ENCODE results near the gene MYL6B. TPM values are rescaled to one million over a fixed set of nuclear protein-coding genes. Genes with fewer than 3 reads are reported as not detected.
A peak's percentile ranks its signal among the peaks of the same experiment; 100 is the strongest.

MYL6B gene
- total RNA-seq, 3 donors from 2014 or later = 29.6 to 52.8 (median 43.2) TPM

DNA sequence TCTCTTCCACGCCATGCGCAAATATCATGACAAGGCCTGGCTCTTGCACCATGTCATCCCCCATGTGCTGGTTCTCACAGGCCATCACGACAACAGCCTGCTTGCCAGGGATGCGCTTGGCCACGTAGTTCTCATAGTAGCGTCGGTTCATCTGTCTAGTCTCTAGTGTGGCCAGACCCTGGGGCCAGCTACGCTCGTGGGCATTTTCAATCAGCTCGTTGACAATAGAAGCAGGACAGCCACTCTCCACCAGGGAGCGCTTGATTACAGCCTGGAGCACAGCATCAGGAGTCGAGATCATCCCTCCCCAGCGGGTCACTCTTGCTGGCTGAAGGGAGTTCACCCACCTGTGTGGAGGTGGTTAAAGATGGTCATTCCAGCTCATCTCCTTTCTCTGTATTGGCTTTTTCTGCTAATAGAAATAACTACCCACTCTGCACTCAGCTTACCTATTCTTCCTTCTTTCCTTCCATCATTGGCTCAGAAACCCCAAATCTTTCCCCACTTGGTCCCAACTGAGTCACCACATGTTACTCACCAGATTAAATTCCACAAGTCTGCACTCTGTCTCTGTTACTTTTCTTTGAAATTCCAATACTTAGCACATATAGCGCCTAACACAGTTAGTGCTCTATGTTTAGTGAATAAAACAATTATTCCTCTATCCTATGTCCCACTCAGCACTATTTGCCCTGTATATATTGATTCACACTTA is 54.2 kb downstream of the MYL6B start:
- DNase-seq (ENCODE audit: low spot score in 2 of 2) = peak in 1 of 2 donors; percentile 55
- intact Hi-C loops (cut with DNase I; ENCODE audit: low total_unique reads) = no loop called here
- Histone ChIP-seq H3K4me1 (no peaks in the 10 kb centered on the region), H3K9me3 (no peaks in the 10 kb centered on the region), H3K27me3 (no peaks in the 10 kb centered on the region), H3K27ac (peak overlapping the region in 1 of 2 donors; percentile 39), H3K36me3 (peaks cover 4% of the 10 kb centered on the region), H3K4me3 (no peak overlapping the region)
- peak; percentile 21 to 47 (median 25) for TF ChIP-seq CTCF (IDR thresholded peaks at IDR 0.05)
- TF ChIP-seq POLR2AphosphoS5 (IDR thresholded peaks at IDR 0.05) = no peak

Other genes starting within 250 kb of the MYL6B start
- gene PYM1, start 224.7 kb upstream of the MYL6B start, total RNA-seq = 10 to 100 TPM; 25.9 to 38.1 (median 33.0) TPM
- gene DGKA, start 221.4 kb upstream of the MYL6B start, total RNA-seq = 10 to 100 TPM; 25.1 to 50.5 (median 44.2) TPM
- gene PMEL, start 186.5 kb upstream of the MYL6B start, total RNA-seq = 10 to 100 TPM in 1 of 3 donors, 1 to 10 TPM in 2; 4.7 to 18.7 (median 7.4) TPM
- gene CDK2, start 185.8 kb upstream of the MYL6B start, total RNA-seq = 10 to 100 TPM in 2 of 3 donors, 1 to 10 TPM in 1; 8.2 to 27.2 (median 27.1) TPM
- gene RAB5B, start 178.5 kb upstream of the MYL6B start, total RNA-seq = 10 to 100 TPM; 74.9 to 98.8 (median 75.7) TPM
- gene SUOX, start 155.3 kb upstream of the MYL6B start, total RNA-seq = 10 to 100 TPM; 24.6 to 30.2 (median 29.9) TPM
- 1 to 10 TPM; 2.9 to 4.6 (median 4.2) TPM for gene IKZF4, start 131.5 kb upstream of the MYL6B start, total RNA-seq
- 1,000 to 10,000 TPM in 1 of 3 donors, 100 to 1,000 TPM in 2; 557 to 1,840 (median 572) TPM for gene RPS26, start 110.7 kb upstream of the MYL6B start, total RNA-seq
- gene ERBB3, start 72.4 kb upstream of the MYL6B start, total RNA-seq = 100 to 1,000 TPM in 2 of 3 donors, under 1 TPM in 1; 0.48 to 187 (median 119) TPM
- 100 to 1,000 TPM in 2 of 3 donors, 10 to 100 TPM in 1; 94.4 to 134 (median 116) TPM for gene PA2G4, start 48.0 kb upstream of the MYL6B start, total RNA-seq
- gene RPL41, start 36.0 kb upstream of the MYL6B start, total RNA-seq = 1,000 to 10,000 TPM; 3,675 to 5,580 (median 4,429) TPM
- 1 to 10 TPM; 3.6 to 4.8 (median 4.7) TPM for gene ZC3H10, start 34.3 kb upstream of the MYL6B start, total RNA-seq
- 100 to 1,000 TPM; 132 to 243 (median 146) TPM for gene ESYT1, start 24.3 kb upstream of the MYL6B start, total RNA-seq
- 1,000 to 10,000 TPM; 1,725 to 2,481 (median 1,981) TPM for gene MYL6, start 5.8 kb downstream of the MYL6B start, total RNA-seq
- gene SMARCC2, start 36.9 kb downstream of the MYL6B start, total RNA-seq = 100 to 1,000 TPM; 105 to 114 (median 106) TPM
- gene RNF41, start 69.3 kb downstream of the MYL6B start, total RNA-seq = 10 to 100 TPM; 64.4 to 86.6 (median 81.3) TPM
- 10 to 100 TPM; 24.7 to 31.2 (median 27.5) TPM for gene NABP2, start 71.8 kb downstream of the MYL6B start, total RNA-seq
- gene SLC39A5, start 77.5 kb downstream of the MYL6B start, total RNA-seq = under 1 TPM in 1 of 3 donors, not detected in 2; 0.98 TPM
- gene ANKRD52, start 105.8 kb downstream of the MYL6B start, total RNA-seq = 10 to 100 TPM; 12.8 to 18.4 (median 14.9) TPM
- 10 to 100 TPM; 18.7 to 23.7 (median 18.7) TPM for gene COQ10A, start 114.4 kb downstream of the MYL6B start, total RNA-seq
- gene CS, start 147.7 kb downstream of the MYL6B start, total RNA-seq = 100 to 1,000 TPM in 2 of 3 donors, 10 to 100 TPM in 1; 79.2 to 132 (median 103) TPM
- gene CNPY2, start 163.4 kb downstream of the MYL6B start, total RNA-seq = 10 to 100 TPM; 69.9 to 86.1 (median 85.9) TPM
- 10 to 100 TPM; 44.3 to 84.4 (median 54.1) TPM for gene PAN2, start 181.4 kb downstream of the MYL6B start, total RNA-seq
- gene IL23A, start 186.3 kb downstream of the MYL6B start, total RNA-seq = under 1 TPM in 1 of 3 donors, not detected in 2; 0.88 TPM
- gene STAT2, start 207.5 kb downstream of the MYL6B start, total RNA-seq = 100 to 1,000 TPM; 198 to 207 (median 198) TPM
- not detected for gene APOF, start 210.3 kb downstream of the MYL6B start, total RNA-seq

All from breast epithelium (tissue), 4 donors.